Coronary artery (tissue), 2 donors: ENCODE data around the gene ZNF791.
A peak's percentile ranks its signal among the peaks of the same experiment; 100 is the strongest.
"Not testable (repeated sequence)": the region's sequence is repeated elsewhere in the genome, so short reads cannot be mapped to it uniquely, and the experiment has no call there.

Source experiments
- DNase-seq: peaks from one replicate; pipeline ENCODE4 v3.0.0-alpha.2; 2017; ENCODE audit warnings: low spot score
- H3K27ac ChIP-seq, 2 donors: fragments of 200-600 bp; sonication (generic); one replicate each; pipeline ENCODE4 v1.5.1; 2016 to 2019
- H3K4me3 ChIP-seq: fragments of 200-600 bp; sonication (generic); 2 replicates; pipeline ENCODE4 v1.5.1; 2016; ENCODE audit warnings: mild to moderate bottlenecking, moderate library complexity
- CTCF ChIP-seq: fragments of 200-600 bp; sonication (generic); IDR thresholded peaks from one replicate; pipeline ENCODE4 v1.5.1; 2019; ENCODE audit warnings: antibody characterized with exemption

ZNF791 gene

GRCh38 chr19:12675399-12675798 is 64.7 kb downstream of the ZNF791 start:
- TF ChIP-seq CTCF, result no peak
- no peak overlapping the region for H3K4me3 ChIP-seq
- DNase-seq, result no peak
- no peak overlapping the region for H3K27ac ChIP-seq

GRCh38 chr19:12675940-12676339 is 65.2 kb downstream of the ZNF791 start:
- no peak for DNase-seq

GRCh38 chr19:12676384-12676792 is 65.7 kb downstream of the ZNF791 start:
- H3K4me3 ChIP-seq, result no peak overlapping the region
- TF ChIP-seq CTCF, result peak; percentile 60
- no peak for DNase-seq
- H3K27ac ChIP-seq, result no peak overlapping the region

More at GRCh38 chr19:12675940-12676339, 65.2 kb downstream of the ZNF791 start:
- no peak overlapping the region for H3K4me3 ChIP-seq
- TF ChIP-seq CTCF, result no peak
- no peak overlapping the region for H3K27ac ChIP-seq

DNA sequence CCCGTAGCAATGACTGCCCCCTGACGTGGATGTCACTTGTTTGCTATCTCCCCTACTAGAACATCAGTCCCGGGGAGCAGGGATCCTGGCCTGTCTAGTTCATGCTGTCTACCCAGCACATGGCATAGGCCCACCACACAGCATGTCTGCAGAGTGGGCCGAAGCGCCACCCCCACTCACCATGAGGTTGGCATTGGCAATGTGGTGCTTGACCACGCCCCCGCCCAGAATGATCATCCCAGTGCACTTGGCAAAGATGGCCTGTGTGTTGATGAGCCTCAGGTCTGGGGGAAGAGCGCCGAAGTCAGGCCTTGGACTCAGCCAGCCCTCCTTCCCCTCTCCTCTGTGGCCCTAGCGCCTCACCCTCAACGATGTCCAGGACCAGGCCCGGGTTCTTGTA is 66.2 kb downstream of the ZNF791 start:
- DNase-seq, result no peak
- no peak for TF ChIP-seq CTCF
- no peak overlapping the region for H3K27ac ChIP-seq
- H3K4me3 ChIP-seq, result no peak overlapping the region

DNA sequence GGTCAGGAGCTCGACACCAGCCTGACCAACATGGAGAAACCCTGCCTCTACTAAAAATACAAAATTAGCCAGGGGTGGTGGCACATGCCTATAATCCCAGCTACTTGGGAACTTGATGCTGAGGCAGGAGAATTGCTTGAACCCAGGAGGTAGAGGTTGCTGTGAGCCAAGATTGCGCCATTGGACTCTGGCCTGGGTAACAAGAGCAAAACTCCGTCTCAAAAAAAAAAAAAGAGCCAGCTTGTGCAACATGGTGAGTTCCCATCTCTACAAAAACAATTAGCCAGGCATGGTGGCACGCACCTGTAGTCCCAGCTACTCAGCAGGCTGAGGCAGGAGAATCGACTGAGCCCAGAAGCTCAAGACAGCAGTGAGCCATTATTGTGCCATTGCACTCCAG is 67.3 kb downstream of the ZNF791 start:
- H3K4me3 ChIP-seq, DNase-seq, H3K27ac ChIP-seq: not testable (repeated sequence)

GRCh38 chr19:12680034-12680433 is 69.3 kb downstream of the ZNF791 start:
- no peak for DNase-seq
- TF ChIP-seq CTCF, result no peak
- no peak overlapping the region for H3K4me3 ChIP-seq
- H3K27ac ChIP-seq, result no peak overlapping the region

DNA sequence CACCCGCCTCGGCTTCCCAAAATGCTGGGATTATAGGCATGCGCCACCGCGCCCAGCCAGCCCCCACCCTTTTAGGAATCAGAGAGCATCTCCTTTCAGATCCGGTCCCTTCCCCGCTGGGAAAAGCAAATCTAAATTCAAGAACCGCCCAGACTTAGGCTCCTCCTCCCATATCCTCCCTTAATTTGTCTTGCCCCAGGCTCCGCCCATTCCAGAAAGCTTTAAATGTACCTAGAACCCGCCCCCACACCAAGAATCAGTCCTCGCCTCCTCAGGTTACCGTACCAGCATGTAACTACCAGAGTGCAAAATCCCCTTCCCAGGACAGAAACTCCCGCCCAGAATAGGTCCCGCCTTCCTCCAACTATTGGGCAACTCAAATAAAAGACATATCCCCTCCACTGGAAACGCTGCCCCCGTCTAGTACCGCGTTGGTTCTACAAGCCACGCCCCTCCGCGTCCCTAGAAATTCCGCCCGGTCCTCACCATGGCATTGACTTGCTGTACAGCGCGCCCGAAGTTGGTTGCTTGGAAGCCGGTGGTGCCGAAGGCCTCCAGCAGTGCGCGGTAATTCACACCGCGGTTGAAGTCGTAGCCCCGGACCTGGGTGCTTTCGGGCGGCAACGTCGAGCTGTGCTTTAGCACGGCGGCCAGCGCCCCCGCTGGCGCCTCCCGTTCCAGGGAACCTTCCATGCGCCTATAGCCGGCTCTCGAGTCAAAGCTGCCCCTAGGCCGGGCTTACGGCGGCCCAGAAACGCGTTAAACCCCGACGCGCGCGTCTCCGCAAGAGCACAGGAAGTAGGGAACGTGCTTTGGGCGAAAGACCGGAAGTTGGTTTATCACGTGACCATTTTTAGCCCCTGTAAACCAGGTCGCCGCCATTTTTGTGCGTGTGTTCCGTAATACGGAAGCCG is 70.6 kb downstream of the ZNF791 start, which contains the start of gene DHPS:
TSS of gene DHPS (minus strand) at position 807 of the 914 bp plus-strand sequence. CDS start at position 693, 114 bp downstream.
- TF ChIP-seq CTCF, result no peak
- peak within 1 kb of the TSS; percentile 90 to 95 for H3K27ac ChIP-seq
- peak within 1 kb of the TSS; percentile 86 for H3K4me3 ChIP-seq
- peak; percentile 92 for DNase-seq
